Activated CD4-positive, alpha-beta T cell treated with anti-CD3 and anti-CD28 coated beads for 36 hours (primary cell): ENCODE measurements around the gene TIRAP. TPM values are rescaled to one million over a fixed set of nuclear protein-coding genes. Genes with fewer than 3 reads are reported as not detected.
"Not testable (repeated sequence)": the region's sequence is repeated elsewhere in the genome, so short reads cannot be mapped to it uniquely, and the experiment has no call there.

Source experiments
- ATAC-seq: fragments of 200-7000 bp; cut with Tn5 transposase; one replicate; pipeline ENCODE4 v1.10.0; 2021; ENCODE audit warnings: mild to moderate bottlenecking, moderate library complexity
- CTCF ChIA-PET: fragments of 350-600 bp; sonication (Branson Sonifier 250); formaldehyde crosslinking; loops from one replicate; lab custom pipeline; 2021; ENCODE audit warnings: antibody characterized with exemption; lab: Charles Lee
- POLR2A ChIA-PET: fragments of 350-600 bp; sonication (Branson Sonifier 250); formaldehyde crosslinking; loops from one replicate; lab custom pipeline; 2021; ENCODE audit warnings: antibody characterized with exemption, inconsistent platforms; lab: Charles Lee
- DNase-seq: peaks from one replicate; pipeline ENCODE4 v3.0.0-alpha.2; 2020
- H3K27ac Mint-ChIP-seq: one replicate; pipeline ENCODE4 v1.8.0; 2021; ENCODE audit warnings: mixed read lengths
- H3K27me3 Mint-ChIP-seq: one replicate; pipeline ENCODE4 v1.8.0; 2021; ENCODE audit warnings: mixed read lengths
- H3K36me3 Mint-ChIP-seq: one replicate; pipeline ENCODE4 v1.8.0; 2021; ENCODE audit warnings: low read depth, mixed read lengths
- H3K4me1 Mint-ChIP-seq: one replicate; pipeline ENCODE4 v1.8.0; 2021; ENCODE audit warnings: mixed read lengths
- H3K4me3 Mint-ChIP-seq: one replicate; pipeline ENCODE4 v1.8.0; 2021; ENCODE audit warnings: mild to moderate bottlenecking, moderate library complexity, mixed read lengths
- H3K9me3 Mint-ChIP-seq: one replicate; pipeline ENCODE4 v1.8.0; 2021; ENCODE audit warnings: low read depth, mixed read lengths
- intact Hi-C, 2 experiments: fragments of 100-400 bp; cut with DNase I in 1 of 2; cut with micrococcal nuclease in 1 of 2; formaldehyde crosslinking; loops; one replicate each; pipeline versions ENCODE4 v1.14.2 to v1.15.1; 2022 to 2024; cut with DNase I, micrococcal nuclease
- total RNA-seq, 2 experiments: library from RNA; stranded (reverse); gene quantifications; one replicate each; pipeline ENCODE4 v1.2.3, GENCODE V29; 2021

The TIRAP gene, protein sequence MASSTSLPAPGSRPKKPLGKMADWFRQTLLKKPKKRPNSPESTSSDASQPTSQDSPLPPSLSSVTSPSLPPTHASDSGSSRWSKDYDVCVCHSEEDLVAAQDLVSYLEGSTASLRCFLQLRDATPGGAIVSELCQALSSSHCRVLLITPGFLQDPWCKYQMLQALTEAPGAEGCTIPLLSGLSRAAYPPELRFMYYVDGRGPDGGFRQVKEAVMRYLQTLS
- 1 to 10 TPM; 5.3 to 7.5 TPM for total RNA-seq

DNA sequence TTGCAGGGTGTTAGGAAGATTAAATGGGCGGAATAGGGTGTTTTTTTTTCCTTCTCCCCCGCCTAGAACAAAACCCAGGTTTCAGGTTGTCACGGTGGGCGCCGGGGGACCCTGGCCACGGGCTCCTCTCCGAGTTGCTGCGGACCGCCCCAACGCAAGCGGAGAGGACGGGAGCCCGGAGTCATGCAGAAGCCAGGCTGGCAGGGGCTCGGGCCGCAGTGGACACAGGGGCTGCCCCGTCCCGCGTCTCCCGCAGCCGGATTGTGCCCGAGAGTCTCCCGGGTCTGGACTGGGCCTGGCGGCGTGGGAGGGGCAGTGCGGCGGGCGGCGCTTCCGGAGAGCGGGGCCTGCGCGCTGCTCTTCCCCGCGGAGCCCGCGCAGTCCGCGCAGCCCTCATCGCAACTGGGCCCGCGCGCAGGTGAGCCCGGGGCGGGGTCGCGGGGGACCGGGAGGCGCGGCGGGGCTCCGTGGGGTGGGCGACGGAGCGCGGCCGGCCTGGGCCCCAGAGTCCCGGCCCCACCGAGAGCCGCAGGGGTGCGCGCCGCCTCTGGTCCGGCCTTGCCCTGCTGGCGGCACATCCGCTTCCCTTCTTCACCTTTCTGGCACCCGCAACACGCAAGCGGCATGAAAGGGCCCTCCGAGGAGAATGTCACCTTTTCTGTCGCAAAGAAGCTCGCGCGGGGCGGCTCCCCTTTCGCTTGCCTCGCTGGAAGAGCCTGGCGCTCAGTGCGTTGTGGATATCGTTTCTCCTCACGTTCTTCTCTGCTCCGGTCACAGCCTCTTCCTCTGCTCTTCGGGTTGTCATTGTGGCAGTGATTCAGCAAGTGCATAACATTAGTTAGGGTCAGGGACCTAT is at the start of gene TIRAP:
Gene TIRAP (plus strand): TSS at position 358 of the 856 bp plus-strand sequence. CDS start 7,802 bp downstream, outside the sequence.
- no peaks in the 10 kb centered on the region for H3K27me3 Mint-ChIP-seq
- ChIA-PET CTCF (interaction anchor here (1.2 to 2.8 kb wide), 4 partner anchors 10 to 27 kb away, joined by 4 to 11 read pairs (median 6); partner anchors contain the start of genes FOXRED1 and SRPRA), POLR2A (interaction anchor here (0.9 kb wide), 1 partner anchor 74 kb away, joined by 3 read pairs; no protein-coding TSS in a partner anchor)
- peak within 1 kb of the TSS; percentile 94 for H3K27ac Mint-ChIP-seq
- H3K36me3 Mint-ChIP-seq: peaks cover 6% of the 10 kb centered on the region
- peaks cover 46% of the 10 kb centered on the region for H3K4me1 Mint-ChIP-seq
- H3K9me3 Mint-ChIP-seq: no peaks in the 10 kb centered on the region
- intact Hi-C loops: loop anchor here (1.0 to 5.0 kb wide), 9 partner anchors 14 to 713 kb away; partner anchors contain the start of genes DCPS (in 2 of the 2), FAM118B (in 2 of the 2), FOXRED1 (in 2 of the 2) and RPUSD4 (in 2 of the 2)
- DNase-seq: peak; percentile 76
- ATAC-seq: peak; percentile 53
- H3K4me3 Mint-ChIP-seq: peak within 1 kb of the TSS; percentile 81

DNA sequence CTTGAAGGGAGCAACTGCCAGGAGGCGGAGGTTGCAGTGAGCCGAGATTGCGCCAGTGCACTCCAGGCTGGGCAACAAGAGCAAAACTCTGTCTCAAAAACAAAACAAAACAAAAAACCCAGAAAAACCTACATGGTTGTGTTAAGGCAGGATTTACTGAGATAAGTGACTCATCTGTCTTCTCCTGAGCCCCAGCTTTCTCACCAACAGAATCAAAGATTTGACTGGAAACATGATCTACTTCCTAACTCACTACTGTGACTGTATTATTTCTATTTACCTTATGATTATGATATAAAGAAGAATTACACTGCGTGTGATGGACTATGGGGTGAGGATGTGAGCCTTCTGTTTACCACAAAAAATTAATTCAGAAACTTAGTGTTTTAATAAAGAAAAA is 49.5 kb upstream of the TIRAP start:
- DNase-seq (no peak), ATAC-seq (peak; percentile 42)
- Mint-ChIP-seq H3K4me1 (no peaks in the 10 kb centered on the region), H3K36me3 (peaks cover 14% of the 10 kb centered on the region), H3K9me3 (no peaks in the 10 kb centered on the region), H3K4me3 (no peak overlapping the region), H3K27ac (no peak overlapping the region), H3K27me3 (no peaks in the 10 kb centered on the region)
- ChIA-PET POLR2A (no interaction called here), CTCF (interaction anchor here (0.7 kb wide), 1 partner anchor 36 kb away, joined by 4 read pairs; the partner anchor contains the start of genes FOXRED1 and SRPRA)
- intact Hi-C loops: no loop called here

DNA sequence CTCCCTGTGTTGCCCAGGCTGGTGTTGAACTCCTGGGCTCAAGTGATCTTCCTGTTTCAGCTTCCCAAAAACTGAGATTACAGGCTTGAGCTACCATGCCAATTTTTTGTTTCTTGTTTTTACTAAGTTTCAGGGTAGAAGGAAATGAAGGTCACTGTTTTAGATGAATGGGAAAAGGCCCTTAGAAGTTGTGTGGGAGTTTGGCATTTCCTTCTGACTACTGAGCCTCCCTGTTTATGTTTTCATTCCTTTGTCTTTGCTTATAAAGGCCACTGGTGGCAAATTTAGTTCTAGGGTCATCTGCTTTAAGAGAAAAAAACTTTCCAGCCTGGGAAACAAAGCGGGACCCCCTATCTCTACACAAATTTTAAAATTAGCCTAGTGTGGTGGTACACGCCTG is 36.3 kb upstream of the TIRAP start:
- Mint-ChIP-seq H3K27ac (no peak overlapping the region), H3K9me3 (no peaks in the 10 kb centered on the region), H3K27me3 (no peaks in the 10 kb centered on the region), H3K36me3 (peaks cover 20% of the 10 kb centered on the region), H3K4me1 (no peaks in the 10 kb centered on the region), H3K4me3 (no peak overlapping the region)
- DNase-seq: no peak
- ChIA-PET CTCF (interaction anchor here (0.9 kb wide), 1 partner anchor 63 kb away, joined by 3 read pairs; no protein-coding TSS in a partner anchor), POLR2A (no interaction called here)
- intact Hi-C loops: no loop called here
- no peak for ATAC-seq

DNA sequence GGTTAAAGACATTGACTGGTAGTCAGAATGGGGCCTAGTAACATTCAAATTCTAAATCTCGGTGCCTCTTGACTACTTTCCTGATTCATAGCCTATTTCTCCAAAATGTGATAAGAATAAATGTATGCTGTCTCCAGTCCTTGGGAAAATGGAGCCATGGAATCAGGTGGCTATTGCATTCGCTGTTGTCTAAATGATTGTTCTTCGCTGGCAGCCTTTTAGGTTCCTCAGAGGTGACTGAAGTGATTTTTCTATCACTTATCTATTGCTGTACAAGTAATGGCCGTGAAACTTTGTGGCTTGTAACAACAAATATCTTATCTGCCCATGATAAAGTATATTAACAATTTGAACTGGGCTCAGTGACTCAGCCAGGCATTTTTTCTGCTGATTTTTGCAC is 29.6 kb upstream of the TIRAP start:
- H3K9me3 Mint-ChIP-seq: no peaks in the 10 kb centered on the region
- ChIA-PET POLR2A (no interaction called here), CTCF (interaction anchor here (0.7 to 1.9 kb wide), 2 partner anchors 10 to 66 kb away, joined by 3 to 4 read pairs; no protein-coding TSS in a partner anchor)
- DNase-seq (no peak), ATAC-seq (no peak)
- intact Hi-C loops: no loop called here
- H3K27me3 Mint-ChIP-seq: no peaks in the 10 kb centered on the region
- H3K4me1 Mint-ChIP-seq: no peaks in the 10 kb centered on the region
- peaks cover 9% of the 10 kb centered on the region for H3K36me3 Mint-ChIP-seq
- H3K27ac Mint-ChIP-seq: no peak overlapping the region
- no peak overlapping the region for H3K4me3 Mint-ChIP-seq

DNA sequence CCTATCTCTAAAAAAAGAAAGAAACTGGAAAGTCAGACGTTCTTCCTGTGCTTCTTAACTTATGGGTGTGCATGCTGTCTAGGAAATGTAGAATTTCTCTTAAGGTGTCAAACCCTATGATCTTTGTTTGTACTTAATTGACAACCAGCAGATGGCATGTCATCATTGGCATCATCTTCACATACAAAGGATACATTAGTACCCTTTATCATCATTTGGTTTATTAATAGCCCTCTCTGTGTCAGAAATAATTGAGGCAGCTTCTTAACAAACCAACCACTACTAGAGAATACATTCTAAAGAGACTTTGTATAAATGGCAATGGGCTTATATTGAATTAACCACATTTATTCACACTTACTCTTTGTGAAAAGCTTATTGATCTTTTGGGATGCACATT is 28.1 kb upstream of the TIRAP start:
- CTCF ChIA-PET: interaction anchor here (1.1 kb wide), 1 partner anchor 18 kb away, joined by 4 read pairs; no protein-coding TSS in a partner anchor
- no peaks in the 10 kb centered on the region for H3K4me1 Mint-ChIP-seq
- POLR2A ChIA-PET: interaction anchor here (0.5 kb wide), 1 partner anchor 17 kb away, joined by 3 read pairs; no protein-coding TSS in a partner anchor

DNA sequence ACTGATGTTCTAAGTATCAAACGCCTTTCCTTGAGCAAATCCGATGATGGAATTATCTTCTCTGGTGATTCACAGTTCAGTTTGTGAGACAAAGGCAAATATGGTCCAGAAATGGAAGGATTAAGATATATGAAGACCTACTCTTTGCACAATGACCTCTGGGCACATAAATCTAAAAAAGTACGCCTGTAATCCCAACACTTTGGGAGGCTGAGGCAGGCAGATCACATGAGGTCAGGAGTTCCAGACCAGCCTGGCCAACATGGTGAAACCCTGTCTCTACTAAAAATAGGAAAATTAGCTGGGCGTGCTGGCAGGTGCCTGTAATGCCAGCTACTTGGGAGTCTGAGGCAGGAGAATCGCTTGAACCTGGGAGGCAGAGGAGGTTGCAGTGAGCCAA is 27.4 kb upstream of the TIRAP start:
- POLR2A ChIA-PET, H3K27me3 Mint-ChIP-seq, H3K9me3 Mint-ChIP-seq, H3K36me3 Mint-ChIP-seq, H3K4me1 Mint-ChIP-seq, H3K4me3 Mint-ChIP-seq, DNase-seq, H3K27ac Mint-ChIP-seq, intact Hi-C loops, ATAC-seq: not testable (repeated sequence)
- CTCF ChIA-PET: interaction anchor here (0.6 kb wide), 1 partner anchor 177 kb away, joined by 3 read pairs; no protein-coding TSS in a partner anchor

More for the DNA sequence above, 28.1 kb upstream of the TIRAP start:
- no peaks in the 10 kb centered on the region for H3K27me3 Mint-ChIP-seq
- peaks cover 6% of the 10 kb centered on the region for H3K36me3 Mint-ChIP-seq
- ATAC-seq (no peak), DNase-seq (no peak)
- no peaks in the 10 kb centered on the region for H3K9me3 Mint-ChIP-seq
- intact Hi-C loops: no loop called here
- no peak overlapping the region for H3K4me3 Mint-ChIP-seq
- no peak overlapping the region for H3K27ac Mint-ChIP-seq

DNA sequence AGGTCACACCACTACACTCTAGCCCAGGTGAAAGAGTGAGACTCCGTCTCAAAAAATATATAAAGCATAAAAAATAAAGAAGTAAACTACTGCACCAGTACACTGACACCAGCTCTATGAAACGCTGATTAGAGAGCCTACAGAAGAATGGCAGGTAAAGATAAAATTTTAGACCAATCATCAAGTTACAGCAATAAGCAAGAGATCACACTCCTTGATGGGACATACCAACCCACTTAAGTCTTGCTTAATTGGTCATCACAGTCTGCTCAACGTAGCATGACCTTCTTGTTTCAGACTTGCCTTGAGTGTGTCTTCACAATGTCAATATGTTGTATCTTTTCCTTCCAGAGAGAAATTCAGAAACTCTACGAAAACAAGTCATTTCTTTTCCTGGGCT is 26.7 kb upstream of the TIRAP start:
- H3K4me3 Mint-ChIP-seq: no peak overlapping the region
- CTCF ChIA-PET: interaction anchor here (0.6 to 1.3 kb wide), 3 partner anchors 18 to 1143 kb away, joined by 3 read pairs; no protein-coding TSS in a partner anchor

DNA sequence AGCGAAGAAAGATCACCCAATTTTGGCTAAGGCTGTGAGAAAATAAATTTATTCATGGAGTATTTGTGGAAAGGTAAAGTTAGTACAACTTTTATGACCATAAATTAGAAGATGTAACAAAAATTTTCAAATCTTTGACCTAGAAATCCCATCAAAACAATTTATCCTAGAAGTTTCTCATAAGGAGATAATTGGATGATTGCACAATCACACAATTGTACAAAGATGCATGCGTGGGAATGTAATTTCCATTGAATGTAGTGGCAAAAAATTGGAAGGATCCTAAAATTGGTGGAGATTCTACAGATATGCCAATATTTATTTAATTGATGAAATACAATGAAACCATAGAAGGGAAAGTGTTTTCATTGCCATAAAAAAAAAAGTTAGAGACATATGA is 25.7 kb upstream of the TIRAP start:
- no peak for ATAC-seq
- Mint-ChIP-seq H3K36me3 (peaks cover 15% of the 10 kb centered on the region), H3K4me3 (no peak overlapping the region), H3K4me1 (no peaks in the 10 kb centered on the region), H3K9me3 (no peaks in the 10 kb centered on the region), H3K27ac (no peak overlapping the region), H3K27me3 (no peaks in the 10 kb centered on the region)
- ChIA-PET POLR2A (interaction anchor here (0.6 kb wide), 1 partner anchor 348 kb away, joined by 4 read pairs; no protein-coding TSS in a partner anchor), CTCF (interaction anchor here (1.3 kb wide), 1 partner anchor 1144 kb away, joined by 3 read pairs; no protein-coding TSS in a partner anchor)
- intact Hi-C loops: no loop called here
- DNase-seq: no peak

More for the DNA sequence above, 26.7 kb upstream of the TIRAP start:
- H3K36me3 Mint-ChIP-seq: peaks cover 12% of the 10 kb centered on the region
- H3K27ac Mint-ChIP-seq: no peak overlapping the region
- intact Hi-C loops: no loop called here
- no peak for ATAC-seq
- POLR2A ChIA-PET: no interaction called here
- DNase-seq: no peak
- no peaks in the 10 kb centered on the region for H3K9me3 Mint-ChIP-seq
- no peaks in the 10 kb centered on the region for H3K4me1 Mint-ChIP-seq
- no peaks in the 10 kb centered on the region for H3K27me3 Mint-ChIP-seq

DNA sequence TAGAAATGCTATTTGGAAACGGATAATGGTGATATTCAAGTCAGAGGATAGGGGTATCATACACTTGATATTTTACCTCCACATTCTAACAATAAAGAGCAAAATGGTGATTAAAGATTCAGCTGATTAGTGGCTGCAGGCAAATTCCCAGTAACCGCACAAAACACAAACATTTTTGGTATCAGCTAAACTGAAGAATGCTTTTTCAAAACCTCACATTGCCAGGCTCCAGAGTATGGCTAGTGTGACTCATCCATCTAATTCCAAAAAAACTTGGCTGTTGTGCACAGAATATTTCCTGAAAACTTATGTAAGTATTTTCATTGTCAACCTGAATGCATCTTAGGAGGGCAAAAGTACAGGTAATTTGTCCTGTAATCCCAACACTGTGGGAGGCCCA is 25.1 kb upstream of the TIRAP start:
- no peak for ATAC-seq
- CTCF ChIA-PET: interaction anchor here (1.3 kb wide), 1 partner anchor 1145 kb away, joined by 3 read pairs; no protein-coding TSS in a partner anchor
- H3K36me3 Mint-ChIP-seq: peaks cover 15% of the 10 kb centered on the region
- no peaks in the 10 kb centered on the region for H3K9me3 Mint-ChIP-seq
- POLR2A ChIA-PET: no interaction called here
- H3K27me3 Mint-ChIP-seq: no peaks in the 10 kb centered on the region
- intact Hi-C loops: no loop called here
- no peak overlapping the region for H3K27ac Mint-ChIP-seq
- no peaks in the 10 kb centered on the region for H3K4me1 Mint-ChIP-seq
- no peak overlapping the region for H3K4me3 Mint-ChIP-seq
- DNase-seq: no peak

DNA sequence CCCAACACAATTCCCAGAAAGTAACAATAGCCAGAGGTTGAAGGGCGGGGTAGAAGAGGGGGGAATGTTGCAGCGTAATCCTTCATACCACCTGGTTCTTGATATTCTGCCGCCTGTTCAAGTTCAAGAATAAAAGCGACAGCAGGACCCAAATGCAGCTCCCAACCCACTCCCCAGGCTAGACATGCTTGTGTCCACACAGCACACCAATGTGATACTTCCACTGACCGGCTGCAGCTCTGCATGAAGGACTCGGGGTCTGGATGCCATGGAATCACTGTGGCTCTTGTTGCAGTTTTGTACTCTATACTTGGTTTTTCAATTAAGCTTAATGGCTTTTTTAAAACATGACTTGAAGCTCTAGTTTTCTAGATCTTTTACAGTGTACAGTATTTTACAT is 20.7 kb upstream of the TIRAP start:
- no peak for ATAC-seq
- CTCF ChIA-PET: interaction anchor here (1.2 kb wide), 1 partner anchor 9 kb away, joined by 4 read pairs; no protein-coding TSS in a partner anchor
- intact Hi-C loops: loop anchor here in 1 of 2 experiments (10.0 kb wide), 1 partner anchor 637 kb away; the partner anchor contains the start of gene CHEK1
- Mint-ChIP-seq H3K4me3 (no peak overlapping the region), H3K27ac (no peak overlapping the region), H3K4me1 (peaks cover 11% of the 10 kb centered on the region), H3K27me3 (no peaks in the 10 kb centered on the region), H3K9me3 (no peaks in the 10 kb centered on the region), H3K36me3 (peaks cover 58% of the 10 kb centered on the region)
- DNase-seq: no peak
- POLR2A ChIA-PET: no interaction called here

DNA sequence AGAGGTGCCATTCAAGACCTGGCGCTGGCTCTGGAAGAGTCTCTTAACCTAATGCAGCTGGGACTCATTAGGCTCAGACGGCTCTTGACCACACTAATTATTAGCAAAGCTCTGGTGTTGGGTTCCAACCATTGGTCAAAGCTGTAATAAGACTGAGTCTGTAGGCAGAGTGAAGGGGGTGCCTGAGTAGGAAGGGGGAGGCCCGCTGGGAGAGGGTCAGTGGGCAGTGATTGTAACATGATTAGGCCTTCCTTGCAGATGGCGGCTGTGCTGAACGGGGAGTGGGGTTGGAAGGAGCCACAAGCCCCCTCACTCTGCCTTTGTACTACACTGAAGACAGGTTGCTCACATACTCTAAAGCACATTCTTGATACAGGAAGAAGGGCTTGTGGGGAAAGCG is 19.4 kb upstream of the TIRAP start:
- H3K36me3 Mint-ChIP-seq: peaks cover 67% of the 10 kb centered on the region
- H3K9me3 Mint-ChIP-seq: no peaks in the 10 kb centered on the region
- DNase-seq: no peak
- H3K27me3 Mint-ChIP-seq: no peaks in the 10 kb centered on the region
- no peak overlapping the region for H3K4me3 Mint-ChIP-seq
- peaks cover 19% of the 10 kb centered on the region for H3K4me1 Mint-ChIP-seq
- CTCF ChIA-PET: interaction anchor here (1.2 kb wide), 1 partner anchor 10 kb away, joined by 4 read pairs; no protein-coding TSS in a partner anchor
- H3K27ac Mint-ChIP-seq: no peak overlapping the region
- ATAC-seq: no peak
- intact Hi-C loops: loop anchor here in 1 of 2 experiments (10.0 kb wide), 1 partner anchor 639 kb away; the partner anchor contains the start of gene CHEK1
- POLR2A ChIA-PET: no interaction called here
